ENCODE results near the gene RIMBP3C. TPM values are rescaled to one million over a fixed set of nuclear protein-coding genes. Genes with fewer than 3 reads are reported as not detected.

Gene RIMBP3C
- total and polyA plus RNA-seq, 2 donors (not counting 1 experiment from before 2014, with no cell fraction given) = 0.22 to 0.89 TPM

DNA sequence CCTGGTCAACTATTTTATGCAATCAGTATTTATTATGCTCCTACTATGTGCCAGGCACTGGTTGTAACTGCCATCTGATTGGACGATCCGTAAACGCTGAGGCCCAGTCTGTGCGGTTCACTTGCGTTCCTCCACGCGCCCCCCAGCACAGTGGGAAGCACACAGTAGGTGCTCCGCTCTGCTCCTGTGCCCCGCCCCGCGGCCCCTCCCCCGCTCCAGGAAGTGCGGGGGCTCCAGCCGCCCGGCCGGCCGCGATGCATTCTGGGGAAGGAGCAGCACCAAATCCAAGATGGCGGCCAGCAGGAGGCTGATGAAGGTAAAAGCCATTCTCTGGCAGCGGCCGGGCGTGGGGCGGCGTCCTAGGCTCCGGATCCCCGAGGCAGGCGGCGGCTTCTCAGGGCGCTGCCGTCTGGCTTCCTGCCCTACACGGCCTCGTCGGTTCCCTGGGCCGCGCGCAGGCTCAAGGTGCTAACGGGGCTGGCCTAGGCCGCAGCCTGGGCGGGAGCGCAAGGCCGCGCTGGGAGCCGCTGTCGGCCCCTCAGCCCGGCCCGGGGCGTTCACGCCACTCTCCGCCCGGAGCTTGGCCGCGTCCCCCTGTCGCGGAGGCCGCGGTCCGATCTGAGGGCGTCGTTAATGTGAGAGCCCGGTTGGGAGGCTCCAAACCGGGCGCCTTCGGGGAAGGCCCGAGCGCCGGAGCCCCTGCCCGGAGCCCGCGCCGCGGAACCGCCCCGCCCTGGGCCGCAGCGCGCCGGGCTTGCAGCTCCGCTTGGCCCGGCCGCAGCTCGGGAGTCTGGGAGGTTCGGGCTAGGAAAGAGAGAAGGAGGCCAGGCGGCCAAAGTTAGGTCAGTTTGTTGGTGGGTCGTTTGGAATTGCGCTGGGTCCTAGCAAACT, 16.4 kb upstream of the RIMBP3C start, which contains the start of gene UBE2L3:
Gene UBE2L3, plus strand, starts transcription at position 259 of the 891 bp plus-strand sequence. Its CDS starts 31 bp downstream, at position 290.
- TF ChIP-seq EZH2 (IDR thresholded peaks at IDR 0.05; ENCODE audit: borderline replicate concordance, insufficient read depth, low read depth, low read length, poor library complexity, severe bottlenecking) = no peak
- TF ChIP-seq, protein P1, sequence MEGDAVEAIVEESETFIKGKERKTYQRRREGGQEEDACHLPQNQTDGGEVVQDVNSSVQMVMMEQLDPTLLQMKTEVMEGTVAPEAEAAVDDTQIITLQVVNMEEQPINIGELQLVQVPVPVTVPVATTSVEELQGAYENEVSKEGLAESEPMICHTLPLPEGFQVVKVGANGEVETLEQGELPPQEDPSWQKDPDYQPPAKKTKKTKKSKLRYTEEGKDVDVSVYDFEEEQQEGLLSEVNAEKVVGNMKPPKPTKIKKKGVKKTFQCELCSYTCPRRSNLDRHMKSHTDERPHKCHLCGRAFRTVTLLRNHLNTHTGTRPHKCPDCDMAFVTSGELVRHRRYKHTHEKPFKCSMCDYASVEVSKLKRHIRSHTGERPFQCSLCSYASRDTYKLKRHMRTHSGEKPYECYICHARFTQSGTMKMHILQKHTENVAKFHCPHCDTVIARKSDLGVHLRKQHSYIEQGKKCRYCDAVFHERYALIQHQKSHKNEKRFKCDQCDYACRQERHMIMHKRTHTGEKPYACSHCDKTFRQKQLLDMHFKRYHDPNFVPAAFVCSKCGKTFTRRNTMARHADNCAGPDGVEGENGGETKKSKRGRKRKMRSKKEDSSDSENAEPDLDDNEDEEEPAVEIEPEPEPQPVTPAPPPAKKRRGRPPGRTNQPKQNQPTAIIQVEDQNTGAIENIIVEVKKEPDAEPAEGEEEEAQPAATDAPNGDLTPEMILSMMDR (IDR thresholded peaks at IDR 0.05) = no peak
- peaks cover 35% of the 10 kb centered on the region for H3K4me1 Mint-ChIP-seq
- POLR2A ChIA-PET = no interaction called here

DNA sequence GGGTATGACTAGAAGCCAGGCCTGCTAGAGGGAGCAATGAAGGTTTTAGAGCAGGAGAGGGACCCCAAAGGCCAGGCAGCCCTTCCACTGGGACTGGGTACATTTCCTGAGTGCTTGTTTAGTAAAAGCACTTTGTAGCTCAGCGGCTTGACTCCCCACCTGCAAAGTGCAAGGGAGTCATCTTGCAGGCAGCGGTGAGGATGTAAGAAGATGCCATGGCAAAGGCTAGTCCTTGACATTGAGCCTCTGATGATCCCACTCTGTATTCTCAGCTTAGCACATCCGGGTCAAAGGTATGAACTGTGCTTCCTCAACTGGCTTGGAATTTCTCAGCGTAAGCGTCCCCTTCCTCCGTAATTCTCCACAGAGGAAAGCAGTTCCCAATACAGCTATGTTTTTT, 13.2 kb upstream of the RIMBP3C start:
- POLR2A ChIA-PET = no interaction called here

More for the DNA sequence above, 16.4 kb upstream of the RIMBP3C start, which contains the start of gene UBE2L3:
- Mint-ChIP-seq H3K27ac (peak within 1 kb of the TSS; percentile 84), H3K9me3 (ENCODE audit: insufficient read depth) (no peaks in the 10 kb centered on the region), H3K4me3 (peak within 1 kb of the TSS; percentile 90), H3K27me3 (no peaks in the 10 kb centered on the region)
- H3K36me3 ChIP-seq (replicated peaks in 1 of 2; ENCODE audit: control extremely low read depth in 1 of 2, control insufficient read depth in 1 of 2, extremely low read depth in 1 of 2, insufficient read depth in 2 of 2, low read length in 1 of 2) = peaks cover 0 to 2% of the 10 kb centered on the region in 2 experiments
- peak within 1 kb of the TSS; percentile 84 for H2AFZ ChIP-seq (ENCODE audit: insufficient read depth, low read depth, low read length, poor library complexity, severe bottlenecking)
- peaks cover 47% of the 10 kb centered on the region for H4K20me1 ChIP-seq (ENCODE audit: control insufficient read depth, insufficient read depth, low read length, poor library complexity, severe bottlenecking)
- peak within 1 kb of the TSS; percentile 70 to 91 (median 76) for H3K4me3 ChIP-seq (ENCODE audit: control extremely low read depth in 1 of 5, extremely low read depth in 1 of 5, insufficient read depth in 1 of 5, low read depth in 2 of 5, low read length in 4 of 5)
- peak within 1 kb of the TSS; percentile 81 to 93 for H3K27ac ChIP-seq (ENCODE audit: low read length in 2 of 2)
- H3K9me3 ChIP-seq (ENCODE audit: control extremely low read depth in 1 of 3, control insufficient read depth in 2 of 3, insufficient read depth in 1 of 3, low read length in 2 of 3) = no peaks in the 10 kb centered on the region
- peaks cover 59% of the 10 kb centered on the region for H3K79me2 ChIP-seq (ENCODE audit: control insufficient read depth, insufficient read depth, low read length)
- WGBS (ENCODE audit: insufficient coverage) = under 1% methylated on average over 85 of the region's 85 CpGs
- H3K4me2 ChIP-seq (replicated peaks; ENCODE audit: low read depth, low read length, poor library complexity, severe bottlenecking) = peak within 1 kb of the TSS; percentile 96
- CTCF ChIA-PET = interaction anchor here (0.8 kb wide), 1 partner anchor 62 kb away, joined by 3 read pairs; no protein-coding TSS in a partner anchor
- ATAC-seq (ENCODE audit: low read depth) (peak; percentile 92), DNase-seq (peak; percentile 90)
- peaks cover 27 to 34% of the 10 kb centered on the region in 2 donors for H3K4me1 ChIP-seq (ENCODE audit: control insufficient read depth in 2 of 2, insufficient read depth in 2 of 2, low read length in 2 of 2)
- H3K27me3 ChIP-seq (replicated peaks in 1 of 4; ENCODE audit: control extremely low read depth in 1 of 4, control insufficient read depth in 3 of 4, insufficient read depth in 4 of 4, low read length in 3 of 4) = no peaks in the 10 kb centered on the region
- intact Hi-C loops (cut with micrococcal nuclease) = loop anchor here (1.0 kb wide), 1 partner anchor 62 kb away; no protein-coding TSS in a partner anchor
- peak within 1 kb of the TSS; percentile 98 for H3K9ac ChIP-seq (ENCODE audit: low read length)

More for the DNA sequence above, 13.2 kb upstream of the RIMBP3C start:
- intact Hi-C loops (cut with micrococcal nuclease) = no loop called here
- H4K20me1 ChIP-seq (ENCODE audit: control insufficient read depth, insufficient read depth, low read length, poor library complexity, severe bottlenecking) = peaks cover 15% of the 10 kb centered on the region
- WGBS (ENCODE audit: insufficient coverage) = 95% methylated on average over 6 of the region's 6 CpGs
- H3K27ac Mint-ChIP-seq = no peak overlapping the region
- no peak overlapping the region for H3K9ac ChIP-seq (ENCODE audit: low read length)
- H3K36me3 ChIP-seq (replicated peaks in 1 of 2; ENCODE audit: control extremely low read depth in 1 of 2, control insufficient read depth in 1 of 2, extremely low read depth in 1 of 2, insufficient read depth in 2 of 2, low read length in 1 of 2) = no peaks in the 10 kb centered on the region
- H2AFZ ChIP-seq (ENCODE audit: insufficient read depth, low read depth, low read length, poor library complexity, severe bottlenecking) = no peak overlapping the region
- ATAC-seq (ENCODE audit: low read depth) (no peak), DNase-seq (no peak)
- H3K4me1 ChIP-seq (ENCODE audit: control insufficient read depth in 2 of 2, insufficient read depth in 2 of 2, low read length in 2 of 2) = peaks cover 12 to 21% of the 10 kb centered on the region in 2 donors
- H3K9me3 Mint-ChIP-seq (ENCODE audit: insufficient read depth) = no peaks in the 10 kb centered on the region
- H3K27me3 Mint-ChIP-seq = no peaks in the 10 kb centered on the region
- CTCF ChIA-PET = interaction anchor here (1.6 kb wide), 1 partner anchor 67 kb away, joined by 5 read pairs; no protein-coding TSS in a partner anchor
- no peak for TF ChIP-seq EZH2 (IDR thresholded peaks at IDR 0.05; ENCODE audit: borderline replicate concordance, insufficient read depth, low read depth, low read length, poor library complexity, severe bottlenecking)
- TF ChIP-seq, protein P1 (IDR thresholded peaks at IDR 0.05) = no peak
- H3K27ac ChIP-seq (ENCODE audit: low read length in 2 of 2) = no peak overlapping the region
- H3K27me3 ChIP-seq (replicated peaks in 1 of 4; ENCODE audit: control extremely low read depth in 1 of 4, control insufficient read depth in 3 of 4, insufficient read depth in 4 of 4, low read length in 3 of 4) = no peaks in the 10 kb centered on the region
- H3K4me1 Mint-ChIP-seq = peaks cover 14% of the 10 kb centered on the region
- no peaks in the 10 kb centered on the region for H3K9me3 ChIP-seq (ENCODE audit: control extremely low read depth in 1 of 3, control insufficient read depth in 2 of 3, insufficient read depth in 1 of 3, low read length in 2 of 3)
- H3K79me2 ChIP-seq (ENCODE audit: control insufficient read depth, insufficient read depth, low read length) = peaks cover 26% of the 10 kb centered on the region
- H3K4me3 ChIP-seq (ENCODE audit: control extremely low read depth in 1 of 5, extremely low read depth in 1 of 5, insufficient read depth in 1 of 5, low read depth in 2 of 5, low read length in 4 of 5) = no peak overlapping the region
- no peak overlapping the region for H3K4me2 ChIP-seq (replicated peaks; ENCODE audit: low read depth, low read length, poor library complexity, severe bottlenecking)
- no peak overlapping the region for H3K4me3 Mint-ChIP-seq

Measured in B cell (primary cell).